Lower lobe of right lung (tissue), 2 donors: ENCODE data around the gene KCNA10. TPM values are rescaled to one million over a fixed set of nuclear protein-coding genes. Genes with fewer than 3 reads are reported as not detected.

Experiments used
- ATAC-seq, 2 donors: fragments of 200-7000 bp; cut with Tn5 transposase; one replicate each; pipeline ENCODE4 v1.9.1; 2020 to 2022; ENCODE audit warnings: mild to moderate bottlenecking in 2 of 2, moderate library complexity in 2 of 2
- DNase-seq: peaks from one replicate; pipeline ENCODE4 v3.0.0-alpha.2; 2020
- H3K27ac ChIP-seq: fragments of 200-600 bp; one replicate; pipeline ENCODE4 v1.8.0; 2022
- H3K27me3 ChIP-seq: fragments of 200-600 bp; one replicate; pipeline ENCODE4 v1.8.0; 2022; ENCODE audit warnings: low read depth
- H3K36me3 ChIP-seq: fragments of 200-600 bp; one replicate; pipeline ENCODE4 v1.8.0; 2022; ENCODE audit warnings: mild to moderate bottlenecking
- H3K4me1 ChIP-seq: fragments of 200-600 bp; one replicate; pipeline ENCODE4 v1.8.0; 2022
- H3K4me3 ChIP-seq: fragments of 200-600 bp; one replicate; pipeline ENCODE4 v1.8.0; 2022; ENCODE audit warnings: mild to moderate bottlenecking
- H3K9me3 ChIP-seq: fragments of 200-600 bp; one replicate; pipeline ENCODE4 v1.8.0; 2022
- CTCF ChIP-seq: fragments of 200-600 bp; IDR thresholded peaks from one replicate; pipeline ENCODE4 v1.8.0; 2022; ENCODE audit warnings: antibody characterized with exemption, mild to moderate bottlenecking
- intact Hi-C: fragments of 100-400 bp; cut with DNase I; formaldehyde crosslinking; loops from one replicate; pipeline ENCODE4 v1.11.0; 2022
- total RNA-seq: library from RNA; stranded (reverse); fragmentation: NEBNext Ultra II Directional; extraction: Animal tissue kit (Norgen Biotek cat#: 25700); gene quantifications from one replicate; pipeline ENCODE4 v1.2.1, GENCODE V29; 2021
- donor health status: DM: no; HTN: yes; CAD: no; lungs with severe emphysema.

The KCNA10 gene
- total RNA-seq, 1 donor from 2014 or later: not detected

GRCh38 chr1:110542725-110543124 is 23.8 kb upstream of the KCNA10 start:
- Histone ChIP-seq H3K27me3 (peaks cover 8% of the 10 kb centered on the region), H3K4me1 (no peaks in the 10 kb centered on the region), H3K4me3 (no peak overlapping the region), H3K9me3 (no peaks in the 10 kb centered on the region), H3K36me3 (no peaks in the 10 kb centered on the region), H3K27ac (no peak overlapping the region)
- no peak for ATAC-seq
- intact Hi-C loops: no loop called here
- DNase-seq: no peak
- TF ChIP-seq CTCF: no peak

- no peaks in the 10 kb centered on the region for H3K9me3 ChIP-seq
- no peak for TF ChIP-seq CTCF
- peaks cover 8% of the 10 kb centered on the region for H3K27me3 ChIP-seq
- no peak for ATAC-seq
- DNase-seq: no peak
- no peaks in the 10 kb centered on the region for H3K4me1 ChIP-seq
- intact Hi-C loops: no loop called here
- H3K27ac ChIP-seq: no peak overlapping the region
- no peaks in the 10 kb centered on the region for H3K36me3 ChIP-seq
- H3K4me3 ChIP-seq: no peak overlapping the region
Measured at GRCh38 chr1:110541906-110542395, 23.0 kb upstream of the KCNA10 start.

- Histone ChIP-seq H3K9me3 (no peaks in the 10 kb centered on the region), H3K27me3 (peaks cover 8% of the 10 kb centered on the region), H3K4me3 (no peak overlapping the region), H3K27ac (no peak overlapping the region), H3K36me3 (no peaks in the 10 kb centered on the region), H3K4me1 (no peaks in the 10 kb centered on the region)
- intact Hi-C loops: no loop called here
- no peak for DNase-seq
- ATAC-seq: no peak
- no peak for TF ChIP-seq CTCF
Measured at GRCh38 chr1:110540891-110541685, 22.1 kb upstream of the KCNA10 start.

GRCh38 chr1:110538921-110539320 is 19.9 kb upstream of the KCNA10 start:
- no peak for TF ChIP-seq CTCF
- Histone ChIP-seq H3K27ac (no peak overlapping the region), H3K4me1 (no peaks in the 10 kb centered on the region), H3K9me3 (no peaks in the 10 kb centered on the region), H3K4me3 (no peak overlapping the region), H3K36me3 (no peaks in the 10 kb centered on the region), H3K27me3 (peaks cover 8% of the 10 kb centered on the region)
- intact Hi-C loops: no loop called here
- DNase-seq (no peak), ATAC-seq (no peak)

- no peak for DNase-seq
- intact Hi-C loops: no loop called here
Measured at GRCh38 chr1:110538075-110538474, 19.1 kb upstream of the KCNA10 start.

More at GRCh38 chr1:110538075-110538474, 19.1 kb upstream of the KCNA10 start:
- no peak for ATAC-seq
- Histone ChIP-seq H3K27ac (no peak overlapping the region), H3K4me1 (no peaks in the 10 kb centered on the region), H3K36me3 (no peaks in the 10 kb centered on the region), H3K4me3 (no peak overlapping the region), H3K9me3 (no peaks in the 10 kb centered on the region), H3K27me3 (peaks cover 11% of the 10 kb centered on the region)
- no peak for TF ChIP-seq CTCF
